Measurements from ENCODE around the gene PRKG1. TPM values are rescaled to one million over a fixed set of nuclear protein-coding genes. Genes with fewer than 3 reads are reported as not detected.

The PRKG1 gene
- total and polyA plus RNA-seq, 2 donors (not counting 1 experiment from before 2014, with no cell fraction given), result not detected

DNA sequence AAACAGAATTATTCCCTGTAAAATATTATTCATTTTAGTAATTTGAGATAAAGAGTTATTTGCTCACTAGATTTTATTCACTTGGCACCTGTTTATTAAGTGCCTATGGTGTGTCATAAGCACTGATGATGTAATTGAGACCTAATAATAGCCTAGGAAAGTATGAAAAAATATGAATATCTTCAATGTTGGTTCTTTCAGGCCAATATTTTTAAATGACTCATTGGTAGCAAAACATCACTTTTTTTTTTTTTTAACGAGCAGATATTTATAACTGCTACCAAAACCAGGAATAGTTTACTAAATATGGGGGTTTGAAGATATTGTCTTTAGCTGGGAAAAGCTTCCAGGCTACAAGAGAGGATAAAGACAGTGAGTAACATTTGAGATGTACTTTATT lies 228.0 kb downstream of the PRKG1 start:
- no peak overlapping the region for H3K27ac Mint-ChIP-seq
- Histone ChIP-seq H3K27ac (ENCODE audit: low read length in 2 of 2) (no peak overlapping the region), H3K4me1 (ENCODE audit: control insufficient read depth in 2 of 2, insufficient read depth in 2 of 2, low read length in 2 of 2) (no peaks in the 10 kb centered on the region), H3K9ac (ENCODE audit: low read length) (no peak overlapping the region), H3K79me2 (ENCODE audit: control insufficient read depth, insufficient read depth, low read length) (no peaks in the 10 kb centered on the region), H2AFZ (ENCODE audit: insufficient read depth, low read depth, low read length, poor library complexity, severe bottlenecking) (no peak overlapping the region), H3K4me3 (ENCODE audit: control extremely low read depth in 1 of 5, extremely low read depth in 1 of 5, insufficient read depth in 1 of 5, low read depth in 2 of 5, low read length in 4 of 5) (no peak overlapping the region), H3K36me3 (replicated peaks in 1 of 2; ENCODE audit: control extremely low read depth in 1 of 2, control insufficient read depth in 1 of 2, extremely low read depth in 1 of 2, insufficient read depth in 2 of 2, low read length in 1 of 2) (no peaks in the 10 kb centered on the region), H3K9me3 (ENCODE audit: control extremely low read depth in 1 of 3, control insufficient read depth in 2 of 3, insufficient read depth in 1 of 3, low read length in 2 of 3) (peaks cover 0 to 1% (median 0%) of the 10 kb centered on the region in 3 donors), H3K4me2 (replicated peaks; ENCODE audit: low read depth, low read length, poor library complexity, severe bottlenecking) (no peak overlapping the region), H4K20me1 (ENCODE audit: control insufficient read depth, insufficient read depth, low read length, poor library complexity, severe bottlenecking) (no peaks in the 10 kb centered on the region), H3K27me3 (replicated peaks in 1 of 4; ENCODE audit: control extremely low read depth in 1 of 4, control insufficient read depth in 3 of 4, insufficient read depth in 4 of 4, low read length in 3 of 4) (no peaks in the 10 kb centered on the region)
- DNase-seq (no peak), ATAC-seq (ENCODE audit: low read depth) (no peak)
- H3K9me3 Mint-ChIP-seq (ENCODE audit: insufficient read depth), result no peaks in the 10 kb centered on the region
- no CpG with 5 or more reads among the region's 1 CpG for WGBS (ENCODE audit: insufficient coverage)
- POLR2A ChIA-PET, result no interaction called here
- no peaks in the 10 kb centered on the region for H3K27me3 Mint-ChIP-seq
- H3K4me3 Mint-ChIP-seq, result no peak overlapping the region
- TF ChIP-seq EZH2 (IDR thresholded peaks at IDR 0.05; ENCODE audit: borderline replicate concordance, insufficient read depth, low read depth, low read length, poor library complexity, severe bottlenecking), result no peak
- TF ChIP-seq, protein P1, sequence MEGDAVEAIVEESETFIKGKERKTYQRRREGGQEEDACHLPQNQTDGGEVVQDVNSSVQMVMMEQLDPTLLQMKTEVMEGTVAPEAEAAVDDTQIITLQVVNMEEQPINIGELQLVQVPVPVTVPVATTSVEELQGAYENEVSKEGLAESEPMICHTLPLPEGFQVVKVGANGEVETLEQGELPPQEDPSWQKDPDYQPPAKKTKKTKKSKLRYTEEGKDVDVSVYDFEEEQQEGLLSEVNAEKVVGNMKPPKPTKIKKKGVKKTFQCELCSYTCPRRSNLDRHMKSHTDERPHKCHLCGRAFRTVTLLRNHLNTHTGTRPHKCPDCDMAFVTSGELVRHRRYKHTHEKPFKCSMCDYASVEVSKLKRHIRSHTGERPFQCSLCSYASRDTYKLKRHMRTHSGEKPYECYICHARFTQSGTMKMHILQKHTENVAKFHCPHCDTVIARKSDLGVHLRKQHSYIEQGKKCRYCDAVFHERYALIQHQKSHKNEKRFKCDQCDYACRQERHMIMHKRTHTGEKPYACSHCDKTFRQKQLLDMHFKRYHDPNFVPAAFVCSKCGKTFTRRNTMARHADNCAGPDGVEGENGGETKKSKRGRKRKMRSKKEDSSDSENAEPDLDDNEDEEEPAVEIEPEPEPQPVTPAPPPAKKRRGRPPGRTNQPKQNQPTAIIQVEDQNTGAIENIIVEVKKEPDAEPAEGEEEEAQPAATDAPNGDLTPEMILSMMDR (IDR thresholded peaks at IDR 0.05), result no peak
- CTCF ChIA-PET, result no interaction called here
- intact Hi-C loops (cut with micrococcal nuclease), result no loop called here
- no peaks in the 10 kb centered on the region for H3K4me1 Mint-ChIP-seq

DNA sequence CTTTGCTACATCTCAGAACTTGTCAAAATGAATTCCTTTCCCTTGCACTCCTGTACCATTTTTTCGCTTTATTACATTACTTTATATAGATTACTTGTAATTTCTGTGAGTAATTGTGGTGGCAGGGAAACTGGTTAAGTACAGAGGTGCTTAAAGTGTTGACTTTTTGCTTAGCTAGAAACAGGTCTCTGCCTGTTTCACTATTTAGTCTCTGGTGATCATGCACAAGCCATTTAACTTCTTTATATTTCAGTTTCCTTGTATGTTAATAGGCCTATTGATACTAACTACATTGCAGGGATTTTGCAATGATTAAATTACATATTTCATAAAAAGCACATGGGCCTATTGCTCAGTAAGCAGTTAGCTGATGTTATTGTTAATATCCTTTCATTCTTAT lies 233.8 kb downstream of the PRKG1 start:
- no peak overlapping the region for H3K27ac Mint-ChIP-seq
- Histone ChIP-seq H3K4me1 (ENCODE audit: control insufficient read depth in 2 of 2, insufficient read depth in 2 of 2, low read length in 2 of 2) (no peaks in the 10 kb centered on the region), H3K36me3 (replicated peaks in 1 of 2; ENCODE audit: control extremely low read depth in 1 of 2, control insufficient read depth in 1 of 2, extremely low read depth in 1 of 2, insufficient read depth in 2 of 2, low read length in 1 of 2) (no peaks in the 10 kb centered on the region), H3K27me3 (replicated peaks in 1 of 4; ENCODE audit: control extremely low read depth in 1 of 4, control insufficient read depth in 3 of 4, insufficient read depth in 4 of 4, low read length in 3 of 4) (no peaks in the 10 kb centered on the region), H3K79me2 (ENCODE audit: control insufficient read depth, insufficient read depth, low read length) (no peaks in the 10 kb centered on the region), H4K20me1 (ENCODE audit: control insufficient read depth, insufficient read depth, low read length, poor library complexity, severe bottlenecking) (no peaks in the 10 kb centered on the region), H3K27ac (ENCODE audit: low read length in 2 of 2) (no peak overlapping the region), H2AFZ (ENCODE audit: insufficient read depth, low read depth, low read length, poor library complexity, severe bottlenecking) (no peak overlapping the region), H3K4me2 (replicated peaks; ENCODE audit: low read depth, low read length, poor library complexity, severe bottlenecking) (no peak overlapping the region), H3K4me3 (ENCODE audit: control extremely low read depth in 1 of 5, extremely low read depth in 1 of 5, insufficient read depth in 1 of 5, low read depth in 2 of 5, low read length in 4 of 5) (no peak overlapping the region), H3K9ac (ENCODE audit: low read length) (no peak overlapping the region), H3K9me3 (ENCODE audit: control extremely low read depth in 1 of 3, control insufficient read depth in 2 of 3, insufficient read depth in 1 of 3, low read length in 2 of 3) (no peaks in the 10 kb centered on the region)
- WGBS (ENCODE audit: insufficient coverage), result no CpG with 5 or more reads among the region's 1 CpG
- ChIA-PET CTCF (no interaction called here), POLR2A (no interaction called here)
- no peaks in the 10 kb centered on the region for H3K4me1 Mint-ChIP-seq
- H3K27me3 Mint-ChIP-seq, result no peaks in the 10 kb centered on the region
- TF ChIP-seq EZH2 (IDR thresholded peaks at IDR 0.05; ENCODE audit: borderline replicate concordance, insufficient read depth, low read depth, low read length, poor library complexity, severe bottlenecking), result no peak
- TF ChIP-seq, protein P1 (IDR thresholded peaks at IDR 0.05), result no peak
- no peaks in the 10 kb centered on the region for H3K9me3 Mint-ChIP-seq (ENCODE audit: insufficient read depth)
- ATAC-seq (ENCODE audit: low read depth) (no peak), DNase-seq (no peak)
- no peak overlapping the region for H3K4me3 Mint-ChIP-seq
- intact Hi-C loops (cut with micrococcal nuclease), result no loop called here

Data from B cell (primary cell).